ENCODE measurements around the gene NCOA1.
"Not testable (repeated sequence)": the region's sequence is repeated elsewhere in the genome, so short reads cannot be mapped to it uniquely, and the experiment has no call there.

The NCOA1 gene

DNA sequence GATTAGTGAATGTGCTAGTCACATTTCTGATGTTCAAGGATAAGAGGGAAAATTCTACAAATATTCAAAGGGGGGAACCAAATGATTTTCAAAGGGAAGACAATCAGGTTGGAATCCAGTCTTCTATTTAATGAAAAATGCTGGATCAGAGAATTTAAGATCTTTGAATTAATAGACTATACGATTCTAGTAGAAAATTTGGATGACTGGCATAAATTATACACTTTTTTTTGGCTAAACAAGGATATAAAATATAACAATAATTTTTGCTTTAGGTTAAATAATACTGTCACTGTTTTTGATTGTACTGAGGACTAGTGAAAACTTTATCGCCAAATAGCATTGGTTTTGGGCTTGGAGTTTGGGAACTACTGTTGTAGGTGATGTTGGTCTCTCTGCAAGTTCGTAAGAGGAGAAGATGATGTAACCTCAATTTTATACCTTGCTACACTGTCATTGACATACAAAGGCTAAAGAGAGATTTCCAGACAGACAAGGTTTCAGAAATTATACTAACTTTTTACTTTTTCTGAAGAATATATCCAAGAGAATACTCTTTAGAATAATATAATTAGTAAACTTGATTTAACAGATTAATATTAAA, 51.3 kb downstream of the NCOA1 start:
- no peak for DNase-seq

DNA sequence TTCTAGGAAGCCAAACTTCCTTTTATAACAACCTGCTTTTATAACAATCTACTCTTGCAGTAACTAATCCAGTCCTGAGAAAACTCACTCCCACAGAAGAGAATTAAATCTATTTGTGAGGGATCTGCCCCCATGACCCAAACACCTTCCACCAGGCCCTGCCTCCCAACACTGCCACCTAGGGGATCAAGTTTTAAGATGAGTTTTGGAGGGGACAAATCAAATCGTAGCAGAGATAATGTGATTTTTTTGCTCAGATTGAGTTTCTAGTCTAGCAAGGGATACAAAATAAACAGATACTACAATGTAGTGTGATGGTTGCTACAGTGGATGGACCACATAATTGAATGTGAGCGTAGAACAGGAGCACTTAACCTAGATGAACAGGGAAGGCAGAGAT, 52.2 kb downstream of the NCOA1 start:
- DNase-seq = no peak

DNA sequence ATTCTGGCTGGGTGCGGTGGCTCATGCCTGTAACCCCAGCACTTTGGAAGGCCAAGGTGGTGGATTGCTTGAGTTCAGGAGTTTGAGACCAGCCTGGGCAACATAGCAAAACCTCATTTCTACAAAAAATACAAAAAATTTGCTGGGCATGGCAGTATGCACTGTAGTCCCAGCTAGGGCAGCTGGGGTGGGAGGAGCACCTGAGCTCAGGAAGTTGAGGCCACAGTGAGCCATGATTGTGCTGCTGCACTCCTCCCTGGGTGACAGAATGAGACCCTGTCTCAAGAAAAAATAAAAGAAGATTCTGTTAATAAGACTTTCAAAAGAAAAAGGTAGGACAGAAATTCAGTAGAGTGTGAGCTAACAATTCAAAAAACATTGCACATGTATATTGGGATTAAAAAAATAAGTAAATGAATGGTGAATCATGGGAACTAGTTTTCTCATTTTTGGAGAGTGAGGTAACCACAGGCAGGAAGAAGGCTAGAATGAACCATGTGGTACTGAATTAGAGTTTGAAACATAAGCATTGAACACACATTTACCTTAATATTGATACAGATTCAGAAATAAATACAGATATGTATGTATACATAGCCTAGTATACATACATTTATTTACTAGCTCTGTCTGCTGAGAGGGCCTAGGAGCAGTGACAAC, 53.5 kb downstream of the NCOA1 start:
- no peak for DNase-seq

DNA sequence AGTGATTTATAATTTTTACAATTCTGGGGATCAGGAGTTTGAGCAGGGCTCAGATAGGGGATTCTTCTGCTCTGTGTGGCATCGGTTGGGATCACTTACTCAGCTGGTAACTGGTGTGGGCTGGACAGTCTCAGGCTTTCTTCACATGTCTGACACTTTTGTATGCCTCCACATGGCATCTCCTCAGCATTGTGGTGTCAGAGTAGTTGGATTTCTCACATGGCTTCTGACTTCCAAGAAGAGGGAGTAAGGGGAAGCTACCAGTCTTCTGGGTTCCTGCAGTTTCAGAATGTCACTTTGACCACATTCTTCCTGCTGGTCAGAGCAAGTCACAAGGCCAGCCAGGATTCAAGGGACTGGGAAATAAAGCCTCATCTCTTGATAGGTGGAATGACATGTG, 55.6 kb downstream of the NCOA1 start:
- DNase-seq = no peak

DNA sequence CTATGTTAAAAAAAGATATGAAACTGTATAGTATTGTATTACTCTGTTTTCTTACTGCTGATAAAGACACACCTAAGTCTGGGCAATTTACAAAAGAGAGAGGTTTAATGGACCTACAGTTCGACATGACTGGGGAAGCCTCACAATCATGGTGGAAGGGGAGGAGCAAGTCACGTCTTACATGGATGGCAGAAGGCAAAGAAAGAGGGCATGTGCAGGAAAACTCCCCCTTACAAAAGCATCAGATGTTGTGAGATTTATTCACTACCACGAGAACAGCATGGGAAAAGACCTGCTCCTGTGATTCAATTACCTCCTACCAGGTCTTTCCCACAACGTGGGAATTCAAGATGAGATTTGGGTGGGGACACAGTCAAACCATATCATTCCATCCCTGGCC, 57.0 kb downstream of the NCOA1 start:
- no peak for DNase-seq

DNA sequence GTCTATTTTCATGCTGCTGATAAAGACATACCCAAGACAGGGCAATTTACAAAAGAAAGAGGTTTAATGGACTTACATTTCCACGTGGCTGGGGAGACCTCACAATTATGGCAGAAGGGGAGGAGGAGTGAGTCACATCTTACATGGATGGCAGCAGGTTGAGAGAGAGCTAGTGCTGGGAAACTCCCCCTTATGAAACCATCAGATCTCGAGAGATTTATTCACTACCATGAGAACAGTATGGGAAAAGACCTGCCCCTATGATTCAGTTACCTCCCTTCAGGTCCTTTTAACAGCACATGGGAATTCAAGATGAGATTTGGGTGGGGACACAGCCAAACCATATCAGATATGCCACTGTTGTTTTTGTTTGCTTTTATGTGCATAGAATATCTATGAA, 59.2 kb downstream of the NCOA1 start:
- not testable (repeated sequence) for DNase-seq

DNA sequence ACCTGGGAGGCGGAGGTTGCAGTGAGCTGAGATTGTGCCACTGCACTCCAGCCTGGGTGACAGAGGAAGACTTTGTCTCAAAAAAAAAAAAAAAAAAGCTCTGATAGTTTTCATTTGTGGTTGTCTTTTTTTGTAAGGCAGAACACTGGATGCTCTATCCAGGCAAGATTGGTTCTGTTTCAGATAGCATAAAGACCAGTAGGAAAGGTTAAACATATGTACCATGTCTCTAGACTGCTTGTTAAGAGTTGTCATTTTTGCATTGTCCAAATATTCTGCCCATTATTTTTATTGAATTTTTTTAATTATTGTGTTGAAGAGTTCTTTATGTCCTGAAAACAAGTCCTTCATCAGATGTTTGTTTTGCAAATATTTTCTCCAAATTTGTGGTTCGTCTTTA, 60.0 kb downstream of the NCOA1 start:
- no peak for DNase-seq

DNA sequence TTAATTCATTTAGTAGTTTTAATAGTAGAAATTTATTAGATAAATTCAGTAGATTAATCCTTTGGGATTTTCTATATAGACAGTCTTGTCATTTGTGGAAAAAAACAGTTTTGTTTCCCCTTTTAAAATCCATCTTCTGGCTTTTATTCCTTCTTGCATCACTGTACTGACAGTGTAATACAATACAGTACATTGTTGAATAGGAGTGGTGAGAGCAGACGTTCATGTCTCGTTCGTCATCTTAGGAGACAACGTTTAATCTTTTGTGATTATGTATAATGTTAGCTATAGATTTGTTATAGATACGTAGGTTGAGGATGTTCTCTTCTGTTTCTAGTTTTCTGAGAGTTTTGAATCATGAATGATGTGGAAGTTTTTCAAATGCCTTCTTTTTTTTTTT, 61.8 kb downstream of the NCOA1 start:
- DNase-seq = no peak

DNA sequence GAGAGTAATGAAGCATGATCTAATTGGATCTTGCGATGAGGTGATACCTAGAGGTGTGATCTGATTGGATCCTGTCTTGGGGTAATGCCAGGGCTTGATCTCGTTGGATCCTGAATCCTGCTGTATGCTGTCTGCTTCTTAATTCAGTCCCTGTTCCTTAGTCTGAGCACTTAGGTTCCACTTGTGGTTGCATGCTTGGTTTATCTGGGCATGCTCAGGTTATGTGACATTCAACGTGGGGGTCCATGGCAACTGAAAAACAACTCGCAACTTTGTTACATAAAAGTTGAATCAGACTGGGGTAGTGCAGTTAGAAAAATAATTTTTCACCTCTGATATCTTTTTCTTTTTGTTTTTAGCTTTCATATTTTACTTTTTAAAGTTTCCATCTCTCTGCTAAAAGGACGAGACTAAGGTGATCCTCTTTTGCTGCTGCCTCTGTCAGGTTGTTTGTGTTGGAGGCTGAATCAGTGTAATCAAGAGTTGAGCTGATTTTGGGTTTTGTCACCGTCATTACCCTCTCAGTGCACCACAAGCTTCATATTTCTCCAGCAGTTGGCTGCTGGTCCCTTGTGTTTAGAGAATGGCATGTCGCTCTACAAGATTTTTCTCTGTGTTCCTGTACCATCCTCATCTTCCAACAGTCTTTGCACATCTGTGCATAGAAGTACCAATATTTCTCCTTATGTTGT, 67.9 kb downstream of the NCOA1 start:
- DNase-seq = no peak

DNA sequence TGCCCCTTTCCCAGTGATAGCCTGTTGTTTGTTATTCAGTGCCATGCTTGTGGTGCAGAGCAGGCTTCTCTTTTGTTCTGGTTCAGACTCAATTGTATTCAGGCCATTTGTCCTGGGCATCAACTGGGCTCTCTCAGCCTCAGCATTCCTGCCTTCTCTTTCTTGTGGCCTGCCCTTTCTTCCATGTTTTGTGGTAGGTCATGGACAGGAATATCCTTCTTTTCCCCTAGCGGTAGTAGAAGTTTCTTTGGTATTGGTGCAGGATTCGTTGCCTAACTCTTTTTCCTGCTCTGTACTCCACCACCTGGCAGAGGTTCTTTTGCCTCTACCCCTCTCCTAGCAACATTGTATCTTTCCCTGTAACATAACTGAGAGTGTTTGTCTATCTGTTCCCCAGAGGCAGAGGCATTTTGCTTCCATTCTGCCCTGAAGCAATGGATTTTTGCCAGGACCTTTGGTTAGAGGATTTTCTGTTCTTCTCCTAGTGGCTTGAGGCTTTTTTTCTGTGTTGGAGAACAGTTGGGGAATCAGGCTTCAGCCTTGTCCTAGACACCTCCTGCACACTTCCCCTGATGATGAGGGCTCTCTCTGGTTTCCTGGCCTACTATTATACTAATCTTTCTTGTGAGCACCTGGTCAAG, 68.5 kb downstream of the NCOA1 start:
- DNase-seq = peak; percentile 9

DNA sequence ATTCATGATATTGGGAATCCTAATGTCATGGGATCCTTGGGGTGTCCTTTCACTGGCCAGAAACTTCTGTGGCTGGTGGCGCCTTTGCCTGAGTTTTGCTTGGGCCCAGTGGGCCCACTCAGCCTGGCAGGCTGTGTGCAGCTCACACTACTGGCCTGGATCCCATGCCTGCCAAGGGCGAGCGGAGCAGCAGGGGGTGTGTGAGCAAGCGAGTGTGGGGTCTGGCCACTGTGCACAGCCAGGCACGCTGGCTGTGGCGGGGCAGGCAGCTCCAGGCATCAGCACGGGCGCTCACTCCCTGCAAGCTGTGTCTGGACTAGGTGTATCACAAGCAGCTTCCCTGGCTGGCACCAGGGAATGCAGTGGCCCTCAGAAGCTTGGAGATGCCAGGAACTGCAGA, 74.5 kb downstream of the NCOA1 start:
- no peak for DNase-seq

DNA sequence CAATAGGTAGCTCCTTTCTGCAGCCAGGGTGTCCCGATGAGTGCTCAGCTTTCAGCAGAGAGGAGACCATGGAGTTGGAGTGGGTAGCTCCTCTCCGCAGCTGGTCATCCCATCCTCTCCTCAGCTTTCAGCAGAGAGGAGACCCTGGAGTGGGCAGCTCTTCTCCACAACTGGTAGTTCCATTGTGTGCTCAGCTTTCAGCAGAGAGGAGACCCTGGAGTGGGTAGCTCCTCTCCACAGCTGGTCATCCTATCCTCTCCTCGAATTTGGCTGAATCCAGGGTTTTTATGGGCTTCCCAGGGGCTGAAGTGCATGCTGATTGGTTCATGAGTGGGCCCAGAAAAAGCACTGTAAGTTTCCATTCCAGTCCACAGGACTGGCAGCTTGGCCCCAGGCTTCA, 75.2 kb downstream of the NCOA1 start:
- DNase-seq = no peak

DNA sequence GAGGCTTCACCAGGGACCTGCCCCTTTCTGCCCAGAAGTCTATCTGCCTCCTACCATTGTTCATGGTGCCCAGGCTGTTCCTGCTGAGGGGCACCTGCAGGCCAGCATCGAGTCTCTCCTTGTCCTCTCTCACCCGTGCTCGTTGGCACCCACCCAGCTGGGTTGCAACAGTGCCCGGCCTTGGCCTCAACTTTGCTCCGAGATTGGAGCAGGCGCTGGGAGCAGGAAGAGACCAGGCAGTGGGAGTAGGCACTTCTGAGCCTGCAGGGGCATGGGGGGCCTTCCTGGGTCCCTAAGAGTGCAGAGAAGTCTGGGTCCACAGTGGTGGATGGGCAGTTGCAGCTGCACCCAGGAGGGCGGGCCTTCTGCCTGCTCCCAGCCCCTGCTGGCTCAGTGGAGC, 75.6 kb downstream of the NCOA1 start:
- no peak for DNase-seq

DNA sequence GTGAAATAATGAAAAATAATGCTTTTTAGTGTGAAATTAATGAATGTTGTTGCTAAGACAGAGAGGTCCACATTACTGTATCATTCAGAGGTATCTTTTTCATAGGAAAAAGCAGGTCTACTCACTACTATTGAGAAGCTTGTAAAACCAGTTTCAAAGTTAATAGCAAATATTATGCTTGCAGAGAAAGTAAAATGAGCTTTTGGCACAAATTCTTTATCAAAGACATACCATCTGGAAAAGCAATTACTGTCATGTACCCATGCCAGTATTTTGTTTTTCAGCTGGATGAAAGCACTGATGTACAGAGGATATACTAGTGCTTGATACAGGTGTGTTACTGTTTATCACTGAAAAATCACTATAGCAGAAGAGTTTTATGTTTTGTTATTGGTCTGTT, 77.5 kb downstream of the NCOA1 start:
- DNase-seq = no peak

DNA sequence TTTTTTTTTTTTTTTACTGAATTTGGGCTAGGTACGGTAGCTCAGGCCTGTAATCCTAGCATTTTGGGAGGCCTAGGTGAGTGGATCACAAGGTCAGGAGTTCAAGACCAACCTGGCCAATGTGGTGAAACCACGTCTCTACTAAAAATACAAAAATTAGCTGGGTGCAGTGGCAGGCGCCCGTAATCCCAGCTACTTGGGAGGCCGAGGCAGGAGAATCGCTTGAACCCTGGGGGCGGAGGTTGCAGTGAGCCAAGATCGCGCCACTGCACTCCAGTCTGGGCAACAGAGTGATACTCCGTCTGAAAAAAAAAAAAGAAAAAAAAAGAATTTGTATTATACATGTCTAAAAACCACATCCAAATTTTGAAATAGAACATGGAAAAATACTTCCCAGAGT, 78.5 kb downstream of the NCOA1 start:
- not testable (repeated sequence) for DNase-seq

DNA sequence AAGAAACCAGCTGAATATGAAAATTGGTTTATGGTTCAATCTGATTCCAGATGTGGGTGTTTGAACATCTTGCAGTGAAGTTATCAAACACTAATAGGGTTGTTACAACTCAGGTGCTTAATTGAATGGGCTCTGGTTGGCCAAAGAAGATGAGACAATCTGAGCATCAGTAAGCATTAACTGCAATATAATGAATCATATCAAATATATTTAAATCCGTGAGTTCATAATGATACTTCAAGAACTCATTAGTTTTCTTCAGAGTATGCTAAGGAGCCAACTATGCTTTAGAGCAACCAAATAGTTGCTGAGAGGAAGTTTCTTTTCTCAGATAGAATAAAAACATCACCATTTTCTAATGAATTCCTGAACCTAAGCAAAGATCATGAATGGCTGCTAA, 79.2 kb downstream of the NCOA1 start:
- DNase-seq = no peak

DNA sequence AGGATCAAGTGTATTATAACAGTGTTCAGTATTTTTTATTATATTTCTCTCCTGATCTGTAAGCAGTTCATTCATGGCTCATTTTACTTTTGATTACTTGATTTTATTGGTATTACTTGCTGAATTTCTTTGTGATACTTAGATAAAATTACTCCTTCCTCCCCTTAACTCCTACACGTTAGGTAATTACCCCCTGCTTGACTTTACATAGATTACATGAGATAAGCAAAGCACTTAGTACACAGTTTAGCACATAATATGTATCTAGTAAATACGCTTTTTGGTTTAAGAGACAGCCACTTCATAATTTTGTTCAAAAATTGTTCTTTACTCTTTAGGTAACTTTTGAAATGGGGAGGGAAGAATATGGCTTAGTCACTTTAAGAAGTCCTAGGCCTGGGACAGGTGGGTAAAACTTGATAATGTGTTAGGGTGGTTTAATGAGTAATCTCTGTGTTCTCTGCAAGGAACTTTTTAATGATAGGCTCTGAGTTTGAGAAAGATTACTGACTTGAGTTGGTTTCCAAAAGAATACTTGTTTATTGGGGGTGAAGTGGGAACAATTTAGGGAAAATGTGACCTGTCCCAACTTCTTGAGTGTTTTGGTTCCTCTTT, 80.9 kb downstream of the NCOA1 start:
- no peak for DNase-seq

DNA sequence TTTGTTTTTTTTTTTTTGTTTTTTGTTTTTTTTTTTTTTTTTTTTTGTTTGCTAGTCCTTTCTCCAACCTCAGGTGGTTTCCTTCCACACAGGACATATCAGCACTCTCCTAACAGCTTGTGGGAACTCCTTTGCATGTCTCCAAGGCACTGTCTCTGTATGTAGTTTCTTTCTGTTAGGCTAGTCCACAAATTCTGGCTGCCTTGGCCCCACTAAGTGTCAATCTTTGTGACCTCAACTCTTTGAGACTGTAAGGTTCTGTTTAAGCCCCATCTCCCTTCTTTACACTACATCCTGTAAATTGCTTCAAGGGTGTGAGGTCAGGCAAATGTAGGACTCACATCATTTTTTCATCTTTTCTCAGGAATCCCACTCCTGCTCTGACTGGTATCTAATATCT, 85.1 kb downstream of the NCOA1 start:
- no peak for DNase-seq

DNA sequence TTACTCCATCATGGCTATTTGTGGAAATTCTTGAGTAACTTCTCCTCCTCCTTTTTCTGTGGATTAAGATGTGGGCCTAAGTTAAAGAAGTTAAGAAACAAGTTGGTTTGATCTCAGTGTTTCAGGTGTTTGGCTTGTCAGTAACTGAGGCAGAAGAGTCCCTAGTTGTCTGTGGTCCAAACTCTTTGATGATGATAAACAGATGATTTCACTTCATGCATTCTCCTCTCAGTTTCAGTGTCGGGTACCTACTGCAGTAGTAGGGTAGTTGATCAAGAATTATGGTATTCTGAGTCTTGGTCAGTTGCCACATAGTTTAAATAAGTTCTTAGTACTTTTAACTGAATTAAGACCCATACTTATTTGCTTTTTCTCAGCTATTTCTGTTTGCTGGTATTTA, 85.6 kb downstream of the NCOA1 start:
- DNase-seq = no peak

DNA sequence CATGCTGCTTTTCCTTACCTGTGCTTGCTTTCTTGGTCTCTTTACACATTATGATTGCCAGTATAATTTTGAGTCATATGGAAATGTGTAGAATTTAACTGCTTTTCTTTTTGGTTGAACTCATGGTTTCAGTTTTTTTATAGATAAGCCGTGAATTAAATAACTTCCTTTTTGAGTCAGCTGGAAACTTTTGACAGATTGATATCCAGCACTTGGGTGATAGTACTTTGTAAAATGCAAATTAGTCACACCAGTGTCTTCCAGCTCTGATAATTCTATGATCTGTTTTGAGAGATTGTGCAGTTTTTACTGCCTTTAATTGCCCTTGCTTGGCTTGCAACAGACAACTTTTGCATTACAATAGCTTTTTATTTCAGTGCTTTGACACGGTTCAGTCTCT, 86.4 kb downstream of the NCOA1 start:
- DNase-seq = no peak

DNA sequence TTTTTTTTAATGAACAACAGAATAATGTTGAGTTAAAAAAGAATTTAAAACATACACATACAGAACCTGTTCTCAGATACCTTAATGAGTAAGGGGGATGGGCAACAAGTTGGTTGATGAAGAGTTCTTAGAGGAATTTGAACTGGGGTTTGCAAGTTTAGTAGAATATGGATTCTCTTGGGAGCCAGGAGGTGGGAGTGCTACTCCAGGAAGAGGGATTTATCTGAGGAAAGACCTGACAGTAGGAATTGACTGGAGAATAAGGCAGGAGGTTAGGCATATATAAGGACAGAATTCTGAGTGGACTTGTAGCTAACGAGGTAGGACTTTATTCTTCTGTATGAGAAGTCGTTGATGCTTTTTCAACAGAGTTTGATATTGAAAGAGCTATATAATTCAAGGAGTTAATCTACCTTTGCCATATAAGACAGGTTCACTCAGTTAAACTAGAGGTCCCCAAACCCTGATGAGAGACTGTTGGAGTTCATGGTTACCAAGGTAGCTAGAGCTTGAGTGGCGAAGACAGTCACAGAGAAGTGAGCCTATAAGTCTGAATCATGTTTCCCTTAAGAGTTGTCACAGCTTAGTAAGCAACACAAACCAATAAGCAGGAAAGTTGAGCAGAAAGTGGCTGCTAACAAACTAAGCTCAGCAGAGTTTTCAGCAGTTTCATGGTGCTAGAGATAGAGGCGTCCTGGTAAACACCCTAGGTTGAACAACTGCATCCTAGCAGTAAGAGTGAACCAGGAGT, 88.2 kb downstream of the NCOA1 start:
- no peak for DNase-seq

DNA sequence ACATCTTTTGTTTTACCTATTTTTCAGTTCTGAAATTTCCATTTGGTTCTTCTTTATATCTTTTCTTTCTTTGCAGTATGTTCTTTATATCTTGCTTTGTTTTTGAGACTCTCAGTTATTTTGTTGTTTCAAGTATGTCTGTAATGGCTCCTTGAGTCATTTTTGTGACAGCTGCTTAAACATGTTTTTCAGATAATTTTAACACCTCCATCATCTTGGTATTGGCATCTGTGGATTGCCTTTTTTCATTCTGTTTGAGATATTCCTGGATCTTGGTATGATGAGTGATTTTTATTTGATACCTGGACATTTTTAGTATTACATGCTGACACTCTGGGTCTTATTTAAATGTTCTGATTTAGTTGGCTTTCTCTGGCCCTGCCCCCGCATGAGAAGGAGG, 89.5 kb downstream of the NCOA1 start:
- no peak for DNase-seq

DNA sequence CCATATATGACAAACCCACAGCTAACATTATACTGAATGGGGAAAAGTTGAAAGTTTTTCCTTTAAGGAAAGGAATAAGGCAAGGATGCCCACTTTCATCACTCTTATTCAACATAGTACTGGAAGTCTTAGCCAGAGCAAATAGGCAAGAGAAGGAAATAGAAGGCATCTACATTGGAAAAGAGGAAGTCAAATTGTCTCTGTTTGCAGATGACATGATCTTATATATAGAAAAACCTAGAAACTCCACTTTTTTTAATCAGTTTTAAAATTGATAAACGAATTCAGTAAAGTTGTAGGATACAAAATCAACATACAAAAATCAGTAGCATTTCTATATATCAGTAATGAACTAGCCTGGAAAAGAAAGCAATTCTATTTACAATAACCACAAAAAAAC, 90.9 kb downstream of the NCOA1 start:
- DNase-seq = not testable (repeated sequence)

Data from T1000 (cell line).